COLO668 (cell line): ENCODE results near the gene GNGT2.

Experiments used
- DNase-seq: peaks from one replicate; lab custom pipeline; 2025; ENCODE audit not compliant: unreplicated experiment; lab: John Stamatoyannopoulos, UW

GNGT2 gene

GRCh38 chr17:49210158-49211029, at the start of gene GNGT2, which contains the start of gene ABI3:
Gene GNGT2, minus strand, starts transcription at chr17:49210574. Its CDS starts 3,152 bp downstream, at chr17:49207422.
Gene ABI3, plus strand, starts transcription at chr17:49210707. Its CDS starts 18 bp downstream, at chr17:49210725.
- no peak for DNase-seq

GRCh38 chr17:49259663-49260010, 49.3 kb upstream of the GNGT2 start:
- DNase-seq, result no peak

- DNase-seq, result no peak
Measured at GRCh38 chr17:49258394-49258793, 48.0 kb upstream of the GNGT2 start.

- DNase-seq, result no peak
Measured at GRCh38 chr17:49255125-49255524, 44.8 kb upstream of the GNGT2 start.

GRCh38 chr17:49254066-49254465, 43.7 kb upstream of the GNGT2 start:
- no peak for DNase-seq

GRCh38 chr17:49252148-49252695, 41.8 kb upstream of the GNGT2 start:
- DNase-seq, result no peak

- no peak for DNase-seq
Measured at GRCh38 chr17:49249890-49250522, 39.6 kb upstream of the GNGT2 start.

- no peak for DNase-seq
Measured at GRCh38 chr17:49249292-49249794, 39.0 kb upstream of the GNGT2 start.

- DNase-seq, result no peak
Measured at GRCh38 chr17:49247944-49248343, 37.6 kb upstream of the GNGT2 start.

- no peak for DNase-seq
Measured at GRCh38 chr17:49244839-49245238, 34.5 kb upstream of the GNGT2 start.

- no peak for DNase-seq
Measured at GRCh38 chr17:49242813-49243212, 32.4 kb upstream of the GNGT2 start.

GRCh38 chr17:49241692-49242397, 31.5 kb upstream of the GNGT2 start:
- DNase-seq, result no peak

- DNase-seq, result no peak
Measured at GRCh38 chr17:49241040-49241439, 30.7 kb upstream of the GNGT2 start.

- DNase-seq, result no peak
Measured at GRCh38 chr17:49240619-49241018, 30.2 kb upstream of the GNGT2 start.

GRCh38 chr17:49239963-49240362, 29.6 kb upstream of the GNGT2 start:
- DNase-seq, result no peak

- DNase-seq, result no peak
Measured at GRCh38 chr17:49235896-49236295, 25.5 kb upstream of the GNGT2 start.

GRCh38 chr17:49234509-49235080, 24.2 kb upstream of the GNGT2 start:
- no peak for DNase-seq

GRCh38 chr17:49231563-49231894, 21.2 kb upstream of the GNGT2 start:
- DNase-seq, result no peak

- peak; percentile 19 for DNase-seq
Measured at GRCh38 chr17:49230636-49231562, 20.5 kb upstream of the GNGT2 start, which contains the start of gene PHOSPHO1. Gene PHOSPHO1, minus strand, starts transcription at chr17:49230787. Its CDS starts 4,096 bp downstream, at chr17:49226691.
